A673 (cell line): ENCODE measurements around the gene PDAP1.

Experiments used
- CTCF ChIP-seq: fragments of 300-800, 200-600 bp; sonication (generic); conservative IDR thresholded peaks from 2 replicates; pipeline ENCODE4 v1.5.1; 2017; ENCODE audit warnings: low read depth, mild to moderate bottlenecking, antibody characterized with exemption, low read length, moderate library complexity, mixed read lengths
- EZH2 ChIP-seq: fragments of 200-600 bp; sonication (generic); IDR thresholded peaks from 2 replicates; pipeline ENCODE4 v1.6.1; 2017; ENCODE audit warnings: borderline replicate concordance, low read depth, mild to moderate bottlenecking, mixed read lengths, antibody characterized with exemption, low read length; ENCODE audit not compliant: poor library complexity, severe bottlenecking

DNA sequence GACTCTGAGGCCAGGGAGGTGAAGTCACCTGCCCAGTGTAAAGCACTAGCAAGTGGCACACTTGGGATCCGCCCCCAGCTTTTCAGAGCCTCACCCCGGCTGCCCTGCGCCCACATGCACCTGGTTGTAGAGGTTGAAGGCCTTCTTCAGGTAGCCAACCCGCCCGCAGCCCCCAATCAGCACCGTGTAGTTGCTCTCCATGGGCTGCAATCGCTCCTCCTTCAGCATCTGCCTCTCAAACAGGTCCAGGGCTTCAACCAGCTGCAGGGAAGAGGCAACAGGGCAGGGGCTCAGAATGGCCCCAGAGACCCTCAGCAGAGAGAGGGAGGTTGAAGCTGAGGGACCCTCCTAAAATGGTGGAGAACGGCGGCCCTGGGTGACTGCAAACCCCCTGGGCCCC is 24.8 kb upstream of the PDAP1 start:
- TF ChIP-seq CTCF = no peak
- TF ChIP-seq EZH2 = no peak
